Measurements from ENCODE around the gene CAMTA1.

Gene CAMTA1

GRCh38 chr1:7262611-7263010, 477.4 kb downstream of the CAMTA1 start:
- no peak for DNase-seq
- no peaks in the 10 kb centered on the region for H3K4me1 ChIP-seq (ENCODE audit: low read length)
- TF ChIP-seq EZH2 (optimal IDR thresholded peaks at IDR 0.05; ENCODE audit: low read depth, low read length), result no peak
- TF ChIP-seq CTCF (IDR thresholded peaks at IDR 0.05; ENCODE audit: low read length), result no peak
- TF ChIP-seq EZH2phosphoT487 (IDR thresholded peaks at IDR 0.05; ENCODE audit: low read length), result no peak

GRCh38 chr1:7263021-7263960, 478.0 kb downstream of the CAMTA1 start:
- Histone ChIP-seq H4K20me1 (ENCODE audit: insufficient read depth, low read length) (no peaks in the 10 kb centered on the region), H3K4me3 (ENCODE audit: low read length) (no peak overlapping the region), H3K9me2 (replicated peaks; ENCODE audit: insufficient read depth, low read length) (no peaks in the 10 kb centered on the region), H3K79me2 (ENCODE audit: low read length) (no peaks in the 10 kb centered on the region), H2AFZ (ENCODE audit: low read length) (no peak overlapping the region), H3K4me1 (ENCODE audit: low read length) (no peaks in the 10 kb centered on the region), H3K4me2 (ENCODE audit: low read depth, low read length) (no peak overlapping the region), H3K27ac (ENCODE audit: low read length) (no peak overlapping the region), H3K9ac (ENCODE audit: low read length) (no peak overlapping the region), H3K9me3 (replicated peaks; ENCODE audit: insufficient read depth, low read length) (no peaks in the 10 kb centered on the region), H3F3A (ENCODE audit: insufficient read depth, low read length) (no peaks in the 10 kb centered on the region), H3K27me3 (replicated peaks; ENCODE audit: insufficient read depth, low read length) (peaks cover 91% of the 10 kb centered on the region), H3K36me3 (replicated peaks; ENCODE audit: insufficient read depth, low read length) (no peaks in the 10 kb centered on the region)
- TF ChIP-seq EZH2 (optimal IDR thresholded peaks at IDR 0.05; ENCODE audit: low read depth, low read length) (no peak), CTCF (IDR thresholded peaks at IDR 0.05; ENCODE audit: low read length) (no peak), EZH2phosphoT487 (IDR thresholded peaks at IDR 0.05; ENCODE audit: low read length) (no peak)
- no peak for DNase-seq

More at GRCh38 chr1:7262611-7263010, 477.4 kb downstream of the CAMTA1 start:
- Histone ChIP-seq H3K4me3 (ENCODE audit: low read length) (no peak overlapping the region), H3K4me2 (ENCODE audit: low read depth, low read length) (no peak overlapping the region), H3K36me3 (replicated peaks; ENCODE audit: insufficient read depth, low read length) (no peaks in the 10 kb centered on the region), H3K9me3 (replicated peaks; ENCODE audit: insufficient read depth, low read length) (no peaks in the 10 kb centered on the region), H3K9ac (ENCODE audit: low read length) (no peak overlapping the region), H3K9me2 (replicated peaks; ENCODE audit: insufficient read depth, low read length) (no peaks in the 10 kb centered on the region), H2AFZ (ENCODE audit: low read length) (no peak overlapping the region), H3K79me2 (ENCODE audit: low read length) (no peaks in the 10 kb centered on the region), H3K27me3 (replicated peaks; ENCODE audit: insufficient read depth, low read length) (peaks cover 96% of the 10 kb centered on the region), H4K20me1 (ENCODE audit: insufficient read depth, low read length) (no peaks in the 10 kb centered on the region), H3F3A (ENCODE audit: insufficient read depth, low read length) (no peaks in the 10 kb centered on the region), H3K27ac (ENCODE audit: low read length) (no peak overlapping the region)

GRCh38 chr1:7264101-7264500, 478.8 kb downstream of the CAMTA1 start:
- Histone ChIP-seq H3F3A (ENCODE audit: insufficient read depth, low read length) (no peaks in the 10 kb centered on the region), H3K9ac (ENCODE audit: low read length) (no peak overlapping the region), H3K4me2 (ENCODE audit: low read depth, low read length) (no peak overlapping the region)

More at GRCh38 chr1:7264101-7264500, 478.8 kb downstream of the CAMTA1 start:
- Histone ChIP-seq H3K9me3 (replicated peaks; ENCODE audit: insufficient read depth, low read length) (no peaks in the 10 kb centered on the region), H3K4me1 (ENCODE audit: low read length) (no peaks in the 10 kb centered on the region), H3K9me2 (replicated peaks; ENCODE audit: insufficient read depth, low read length) (no peaks in the 10 kb centered on the region), H3K27me3 (replicated peaks; ENCODE audit: insufficient read depth, low read length) (peaks cover 90% of the 10 kb centered on the region), H3K79me2 (ENCODE audit: low read length) (no peaks in the 10 kb centered on the region), H3K4me3 (ENCODE audit: low read length) (no peak overlapping the region), H2AFZ (ENCODE audit: low read length) (no peak overlapping the region), H3K27ac (ENCODE audit: low read length) (no peak overlapping the region), H4K20me1 (ENCODE audit: insufficient read depth, low read length) (no peaks in the 10 kb centered on the region), H3K36me3 (replicated peaks; ENCODE audit: insufficient read depth, low read length) (no peaks in the 10 kb centered on the region)
- no peak for TF ChIP-seq EZH2 (optimal IDR thresholded peaks at IDR 0.05; ENCODE audit: low read depth, low read length)
- TF ChIP-seq EZH2phosphoT487 (IDR thresholded peaks at IDR 0.05; ENCODE audit: low read length), result no peak
- TF ChIP-seq CTCF (IDR thresholded peaks at IDR 0.05; ENCODE audit: low read length), result no peak
- no peak for DNase-seq
